Measurements from ENCODE around the gene TMC3. TPM values are rescaled to one million over a fixed set of nuclear protein-coding genes. Genes with fewer than 3 reads are reported as not detected.

TMC3 gene
- total and polyA plus RNA-seq, 8 donors = under 0.01 to 0.92 (median 0.03) TPM; not detected in 5

DNA sequence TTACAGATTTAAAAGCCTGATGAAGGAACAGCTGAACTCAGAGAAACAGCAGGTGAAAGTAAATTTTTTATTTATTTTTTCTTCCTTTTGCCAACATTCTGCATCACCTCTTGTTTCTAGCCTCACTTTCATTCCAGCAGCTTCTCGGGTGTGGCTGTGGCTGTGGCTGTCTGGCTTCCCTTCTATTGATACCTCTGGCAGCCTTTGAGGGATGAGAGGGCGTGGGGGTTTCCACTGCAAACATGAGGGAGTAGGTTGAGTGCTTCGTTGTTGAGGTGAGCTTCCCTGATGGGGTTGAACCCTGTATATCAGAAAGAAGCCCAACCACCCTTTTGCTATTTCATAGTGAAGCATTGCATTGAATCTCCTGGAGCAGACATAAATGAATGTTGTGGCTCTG, 6.2 kb upstream of the TMC3 start:
- WGBS, 5 donors = 51 to 73% (median 56%) methylated on average over 3 of the region's 3 CpGs
- Histone ChIP-seq H3K4me3 (no peak overlapping the region), H3K27ac (no peak overlapping the region), H3K27me3 (no peaks in the 10 kb centered on the region), H3K9me3 (no peaks in the 10 kb centered on the region), H3K4me1 (peaks cover 0 to 4% (median 3%) of the 10 kb centered on the region in 4 donors), H3K36me3 (no peaks in the 10 kb centered on the region)
- no peak for DNase-seq
- TF ChIP-seq POLR2A (IDR thresholded peaks at IDR 0.05) (no peak), EP300 (IDR thresholded peaks at IDR 0.05) (no peak), POLR2AphosphoS5 (IDR thresholded peaks at IDR 0.05) (no peak)
- TF ChIP-seq, protein P1, sequence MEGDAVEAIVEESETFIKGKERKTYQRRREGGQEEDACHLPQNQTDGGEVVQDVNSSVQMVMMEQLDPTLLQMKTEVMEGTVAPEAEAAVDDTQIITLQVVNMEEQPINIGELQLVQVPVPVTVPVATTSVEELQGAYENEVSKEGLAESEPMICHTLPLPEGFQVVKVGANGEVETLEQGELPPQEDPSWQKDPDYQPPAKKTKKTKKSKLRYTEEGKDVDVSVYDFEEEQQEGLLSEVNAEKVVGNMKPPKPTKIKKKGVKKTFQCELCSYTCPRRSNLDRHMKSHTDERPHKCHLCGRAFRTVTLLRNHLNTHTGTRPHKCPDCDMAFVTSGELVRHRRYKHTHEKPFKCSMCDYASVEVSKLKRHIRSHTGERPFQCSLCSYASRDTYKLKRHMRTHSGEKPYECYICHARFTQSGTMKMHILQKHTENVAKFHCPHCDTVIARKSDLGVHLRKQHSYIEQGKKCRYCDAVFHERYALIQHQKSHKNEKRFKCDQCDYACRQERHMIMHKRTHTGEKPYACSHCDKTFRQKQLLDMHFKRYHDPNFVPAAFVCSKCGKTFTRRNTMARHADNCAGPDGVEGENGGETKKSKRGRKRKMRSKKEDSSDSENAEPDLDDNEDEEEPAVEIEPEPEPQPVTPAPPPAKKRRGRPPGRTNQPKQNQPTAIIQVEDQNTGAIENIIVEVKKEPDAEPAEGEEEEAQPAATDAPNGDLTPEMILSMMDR (IDR thresholded peaks at IDR 0.05) = no peak
- intact Hi-C loops (cut with DNase I; ENCODE audit: low total_unique reads) = no loop called here

DNA sequence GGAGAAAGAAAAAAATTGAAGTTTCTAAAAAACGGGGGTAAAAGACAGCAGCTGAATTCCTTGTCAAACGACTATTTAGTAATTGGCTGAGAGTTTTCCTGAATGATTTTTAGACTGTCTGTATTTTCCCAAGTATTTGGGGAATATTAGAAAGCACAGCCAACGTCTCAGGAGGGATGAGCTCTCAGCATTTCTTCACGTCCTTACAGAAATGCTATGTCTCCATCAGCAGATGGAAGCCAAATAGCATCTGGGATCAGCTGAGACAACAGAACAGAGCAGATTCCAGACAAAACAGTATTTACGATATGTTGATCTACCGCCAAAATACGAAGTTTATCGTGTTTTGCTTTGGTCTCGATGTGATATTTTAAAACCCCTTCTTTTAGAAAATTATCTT, 5.3 kb upstream of the TMC3 start:
- 65 to 77% (median 71%) methylated on average over 9 of the region's 9 CpGs for WGBS, 5 donors

GRCh38 chr15:81378443-81378842, 4.4 kb upstream of the TMC3 start:
- DNase-seq = no peak
- no peak overlapping the region for H3K27ac ChIP-seq
- H3K9me3 ChIP-seq = no peaks in the 10 kb centered on the region
- TF ChIP-seq, protein P1 (IDR thresholded peaks at IDR 0.05) = no peak
- no peak for TF ChIP-seq EP300 (IDR thresholded peaks at IDR 0.05)
- no peak for TF ChIP-seq POLR2A (IDR thresholded peaks at IDR 0.05)
- TF ChIP-seq POLR2AphosphoS5 (IDR thresholded peaks at IDR 0.05) = no peak
- H3K27me3 ChIP-seq = no peaks in the 10 kb centered on the region
- peaks cover 0 to 8% (median 6%) of the 10 kb centered on the region in 4 donors for H3K4me1 ChIP-seq
- intact Hi-C loops (cut with DNase I; ENCODE audit: low total_unique reads) = no loop called here
- H3K36me3 ChIP-seq = no peaks in the 10 kb centered on the region
- 83 to 96% (median 89%) methylated on average over 2 of the region's 2 CpGs for WGBS, 5 donors
- no peak overlapping the region for H3K4me3 ChIP-seq

More for the DNA sequence above, 5.3 kb upstream of the TMC3 start:
- DNase-seq = peak in 1 of 2 donors; percentile 15
- intact Hi-C loops (cut with DNase I; ENCODE audit: low total_unique reads) = no loop called here
- H3K27me3 ChIP-seq = no peaks in the 10 kb centered on the region
- TF ChIP-seq POLR2A (IDR thresholded peaks at IDR 0.05) (no peak), EP300 (IDR thresholded peaks at IDR 0.05) (no peak), POLR2AphosphoS5 (IDR thresholded peaks at IDR 0.05) (no peak)
- TF ChIP-seq, protein P1 (IDR thresholded peaks at IDR 0.05) = no peak
- peaks cover 0 to under 1% (median 0%) of the 10 kb centered on the region in 4 donors for H3K4me1 ChIP-seq
- no peak overlapping the region for H3K27ac ChIP-seq
- no peaks in the 10 kb centered on the region for H3K9me3 ChIP-seq
- no peak overlapping the region for H3K4me3 ChIP-seq
- no peaks in the 10 kb centered on the region for H3K36me3 ChIP-seq

- peaks cover 0 to 10% (median 7%) of the 10 kb centered on the region in 4 donors for H3K4me1 ChIP-seq
- no peak for DNase-seq
- intact Hi-C loops (cut with DNase I; ENCODE audit: low total_unique reads) = no loop called here
- WGBS, 5 donors = 79 to 87% (median 83%) methylated on average over 4 of the region's 4 CpGs
- H3K27me3 ChIP-seq = no peaks in the 10 kb centered on the region
- no peaks in the 10 kb centered on the region for H3K36me3 ChIP-seq
- no peaks in the 10 kb centered on the region for H3K9me3 ChIP-seq
- no peak overlapping the region for H3K4me3 ChIP-seq
- H3K27ac ChIP-seq = no peak overlapping the region
- TF ChIP-seq, protein P1 (IDR thresholded peaks at IDR 0.05) = no peak
Measured at GRCh38 chr15:81377871-81378270, 3.9 kb upstream of the TMC3 start.

All from stomach (tissue), 9 donors.